Loucy (cell line): ENCODE results near the gene HSD17B8.

Experiments used
- H2AFZ ChIP-seq: fragments of 200-600 bp; sonication (generic); 2 replicates; pipeline ENCODE4 v1.6.0; 2016; ENCODE audit warnings: antibody characterized with exemption, mild to moderate bottlenecking, low read length, moderate library complexity
- H3F3A ChIP-seq: fragments of 200-600 bp; 2 replicates; pipeline ENCODE4 v1.6.0; 2016; ENCODE audit warnings: antibody characterized with exemption, low read depth, mild to moderate bottlenecking
- H3K27me3 ChIP-seq: fragments of 200-600 bp; sonication (generic); 2 replicates; pipeline ENCODE4 v1.6.1; 2014; ENCODE audit warnings: low read length, mild to moderate bottlenecking; ENCODE audit not compliant: insufficient read depth, poor library complexity, severe bottlenecking
- H3K36me3 ChIP-seq: fragments of 200-600 bp; sonication (generic); 2 replicates; pipeline ENCODE4 v1.6.1; 2016; ENCODE audit warnings: low read length; ENCODE audit not compliant: insufficient read depth
- H3K4me1 ChIP-seq: fragments of 200-600 bp; sonication (generic); 2 replicates; pipeline ENCODE4 v1.5.1; 2014; ENCODE audit warnings: low read length, mild to moderate bottlenecking; ENCODE audit not compliant: insufficient read depth, poor library complexity, severe bottlenecking
- H3K4me2 ChIP-seq: fragments of 200-600 bp; sonication (generic); 2 replicates; pipeline ENCODE4 v1.6.0; 2014; ENCODE audit warnings: antibody characterized with exemption, low read length, low read depth, mild to moderate bottlenecking; ENCODE audit not compliant: poor library complexity, severe bottlenecking
- H3K4me3 ChIP-seq: fragments of 200-600 bp; sonication (generic); 2 replicates; pipeline ENCODE4 v1.5.1; 2014; ENCODE audit warnings: low read length, mild to moderate bottlenecking, mixed read lengths; ENCODE audit not compliant: poor library complexity, severe bottlenecking
- H3K79me2 ChIP-seq: fragments of 200-600 bp; sonication (generic); 2 replicates; pipeline ENCODE4 v1.6.1; 2014; ENCODE audit warnings: low read length; ENCODE audit not compliant: insufficient read depth
- H3K9ac ChIP-seq: fragments of 200-600 bp; sonication (generic); 2 replicates; pipeline ENCODE4 v1.6.0; 2014; ENCODE audit warnings: mild to moderate bottlenecking, low read depth, low read length, moderate library complexity; ENCODE audit not compliant: poor library complexity, severe bottlenecking
- H3K9me2 ChIP-seq: fragments of 200-600 bp; sonication (generic); replicated peaks from 2 replicates; pipeline ENCODE4 v1.6.1; 2016; ENCODE audit warnings: low read depth, low read length, mixed read lengths
- H3K9me3 ChIP-seq: fragments of 200-600 bp; sonication (generic); 2 replicates; pipeline ENCODE4 v1.6.1; 2014; ENCODE audit warnings: mild to moderate bottlenecking, antibody characterized with exemption, low read length, low read depth; ENCODE audit not compliant: insufficient read depth
- H4K20me1 ChIP-seq: fragments of 200-600 bp; sonication (generic); 2 replicates; pipeline ENCODE4 v1.6.0; 2014; ENCODE audit warnings: antibody characterized with exemption, low read length, mild to moderate bottlenecking; ENCODE audit not compliant: insufficient read depth, poor library complexity, severe bottlenecking
- CTCF ChIP-seq: fragments of 200-600 bp; sonication (generic); conservative IDR thresholded peaks from 2 replicates; pipeline ENCODE4 v1.5.1; 2014; ENCODE audit warnings: mild to moderate bottlenecking, antibody characterized with exemption, low read length
- EZH2phosphoT487 ChIP-seq: fragments of 200-600 bp; IDR thresholded peaks from 2 replicates; pipeline ENCODE4 v1.6.1; 2018; ENCODE audit warnings: antibody characterized with exemption, mild to moderate bottlenecking, moderate library complexity, borderline replicate concordance

HSD17B8 gene

GRCh38 chr6:33163540-33163939 is 40.9 kb upstream of the HSD17B8 start:
- Histone ChIP-seq H3K27me3 (no peaks in the 10 kb centered on the region), H3K79me2 (no peaks in the 10 kb centered on the region), H3F3A (no peaks in the 10 kb centered on the region), H3K9ac (no peak overlapping the region), H4K20me1 (no peaks in the 10 kb centered on the region), H2AFZ (no peak overlapping the region), H3K4me2 (no peak overlapping the region), H3K36me3 (no peaks in the 10 kb centered on the region), H3K9me3 (no peaks in the 10 kb centered on the region), H3K9me2 (no peaks in the 10 kb centered on the region), H3K4me3 (no peak overlapping the region), H3K4me1 (peaks cover 15% of the 10 kb centered on the region)
- no peak for TF ChIP-seq CTCF
- TF ChIP-seq EZH2phosphoT487: no peak

DNA sequence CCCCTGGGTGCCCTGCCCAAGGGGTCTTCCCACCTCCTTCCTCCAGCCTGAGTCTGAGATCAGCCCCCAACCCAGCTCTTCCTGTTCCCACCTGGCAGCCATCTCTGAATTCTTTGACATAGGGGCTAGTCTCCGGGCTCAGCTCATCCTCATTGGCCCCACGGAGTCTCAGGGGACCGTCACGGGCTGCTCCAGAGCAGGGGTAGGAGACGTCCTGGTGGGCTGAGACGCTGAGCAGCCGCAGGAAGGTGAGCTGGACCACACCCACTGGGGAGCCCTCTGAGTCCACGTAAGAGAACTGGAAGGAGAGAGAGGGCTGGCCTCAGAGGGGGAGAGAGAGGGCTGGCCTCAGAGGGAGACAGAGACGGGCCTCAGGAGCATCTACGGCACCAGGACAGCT is 40.3 kb upstream of the HSD17B8 start:
- Histone ChIP-seq H3K27me3 (no peaks in the 10 kb centered on the region), H3K79me2 (no peaks in the 10 kb centered on the region)

GRCh38 chr6:33164665-33165373 is 39.6 kb upstream of the HSD17B8 start:
- Histone ChIP-seq H3K4me1 (peaks cover 15% of the 10 kb centered on the region), H3K27me3 (no peaks in the 10 kb centered on the region), H3K9me3 (no peaks in the 10 kb centered on the region), H3K4me3 (no peak overlapping the region), H3K4me2 (no peak overlapping the region), H3K9me2 (no peaks in the 10 kb centered on the region), H4K20me1 (no peaks in the 10 kb centered on the region), H3K36me3 (no peaks in the 10 kb centered on the region), H3F3A (no peaks in the 10 kb centered on the region), H3K79me2 (no peaks in the 10 kb centered on the region), H2AFZ (no peak overlapping the region), H3K9ac (no peak overlapping the region)
- no peak for TF ChIP-seq CTCF
- TF ChIP-seq EZH2phosphoT487: no peak

More for the DNA sequence above, 40.3 kb upstream of the HSD17B8 start:
- no peak for TF ChIP-seq CTCF
- no peak for TF ChIP-seq EZH2phosphoT487
- H3K4me3 ChIP-seq: no peak overlapping the region
- H3K36me3 ChIP-seq: no peaks in the 10 kb centered on the region
- no peak overlapping the region for H3K4me2 ChIP-seq
- no peaks in the 10 kb centered on the region for H3K9me2 ChIP-seq
- H2AFZ ChIP-seq: no peak overlapping the region
- no peaks in the 10 kb centered on the region for H3F3A ChIP-seq
- no peaks in the 10 kb centered on the region for H3K9me3 ChIP-seq
- H3K4me1 ChIP-seq: peaks cover 15% of the 10 kb centered on the region
- no peaks in the 10 kb centered on the region for H4K20me1 ChIP-seq
- H3K9ac ChIP-seq: no peak overlapping the region
